WTC11 (cell line): ENCODE results near the gene MRPS23.

ENCODE experiments used
- CBFB ChIP-seq: sonication (generic); formaldehyde crosslinking; IDR thresholded peaks from 2 replicates; pipeline ENCODE4 v1.8.1; 2022; ENCODE audit warnings: mild to moderate bottlenecking, low read depth, missing genetic modification reagents
- CTCF ChIP-seq: fragments of 200-600 bp; IDR thresholded peaks from 2 replicates; pipeline ENCODE4 v1.8.0; 2022; ENCODE audit warnings: antibody characterized with exemption
- JUN ChIP-seq: sonication (generic); formaldehyde crosslinking; IDR thresholded peaks from 2 replicates; pipeline ENCODE4 v1.8.0; 2023; ENCODE audit warnings: mild to moderate bottlenecking, missing genetic modification reagents
- MAX ChIP-seq: sonication (generic); formaldehyde crosslinking; IDR thresholded peaks from 2 replicates; pipeline ENCODE4 v1.8.0; 2022; ENCODE audit warnings: mild to moderate bottlenecking, missing genetic modification reagents
- NFYB ChIP-seq: sonication (generic); formaldehyde crosslinking; conservative IDR thresholded peaks from 2 replicates; pipeline ENCODE4 v1.8.0; 2022; ENCODE audit warnings: low read depth, missing genetic modification reagents
- NR3C1 ChIP-seq: sonication (generic); formaldehyde crosslinking; conservative IDR thresholded peaks from 2 replicates; pipeline ENCODE4 v1.8.1; 2023; ENCODE audit warnings: low read depth, mild to moderate bottlenecking, missing genetic modification reagents
- PRDM15 ChIP-seq: sonication (generic); formaldehyde crosslinking; IDR thresholded peaks from 2 replicates; pipeline ENCODE4 v1.8.0; 2022; ENCODE audit warnings: missing genetic modification reagents
- SP1 ChIP-seq: sonication (generic); formaldehyde crosslinking; conservative IDR thresholded peaks from 2 replicates; pipeline ENCODE4 v1.8.1; 2022; ENCODE audit warnings: missing genetic modification reagents
- TEAD4 ChIP-seq: sonication (generic); formaldehyde crosslinking; IDR thresholded peaks from 2 replicates; pipeline ENCODE4 v1.8.0; 2022; ENCODE audit warnings: mild to moderate bottlenecking, missing genetic modification reagents
- ZNF396 ChIP-seq: fragments of 250-450 bp; sonication (Bioruptor Pico); IDR thresholded peaks from 2 replicates; pipeline ENCODE4 v1.8.0; 2021; ENCODE audit warnings: mild to moderate bottlenecking, moderate library complexity, borderline replicate concordance
- ZNF512 ChIP-seq: sonication (generic); formaldehyde crosslinking; IDR thresholded peaks from 2 replicates; pipeline ENCODE4 v1.8.1; 2022; ENCODE audit warnings: missing genetic modification reagents, borderline replicate concordance
- TF ChIP-seq, protein P1 (sequence below): sonication (generic); formaldehyde crosslinking; IDR thresholded peaks from 2 replicates; pipeline ENCODE4 v1.8.1; 2023; ENCODE audit warnings: mild to moderate bottlenecking, moderate library complexity, missing genetic modification reagents
- TF ChIP-seq, protein P2 (sequence below): sonication (generic); formaldehyde crosslinking; IDR thresholded peaks from 2 replicates; pipeline ENCODE4 v1.8.0; 2022; ENCODE audit warnings: mild to moderate bottlenecking, missing genetic modification reagents

DNA sequence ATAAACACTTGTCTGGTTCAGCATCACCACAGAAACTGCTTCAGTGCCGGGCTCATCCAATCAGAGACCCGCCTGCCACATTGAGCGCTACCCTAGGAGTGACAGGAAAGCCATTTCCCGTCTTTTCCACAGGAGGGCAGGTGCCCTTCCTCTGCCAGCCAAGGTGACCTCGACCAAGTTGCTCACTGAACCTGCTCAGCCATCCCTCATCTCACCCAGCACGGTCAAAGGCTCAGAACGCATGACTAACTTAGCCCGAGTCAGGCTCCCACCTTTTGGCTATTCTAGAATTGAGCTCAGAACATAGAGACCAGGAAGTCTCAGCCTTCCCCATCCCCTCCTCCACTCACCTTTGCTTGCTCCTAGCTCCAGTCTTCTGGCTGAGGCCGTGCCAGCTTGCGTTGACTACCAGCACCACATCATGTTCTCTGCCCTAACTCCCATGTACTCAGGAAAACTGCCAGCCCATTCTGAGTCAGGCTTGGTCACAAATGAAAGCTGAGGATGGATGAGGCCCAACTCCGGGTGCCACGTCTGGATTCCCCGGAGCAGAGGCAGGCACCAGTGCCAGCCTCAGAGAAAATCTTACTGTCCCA lies 15.6 kb downstream of the MRPS23 start:
- TF ChIP-seq SP1, result no peak
- no peak for TF ChIP-seq PRDM15 (CRISPR knock-in tag)
- TF ChIP-seq, protein P1, sequence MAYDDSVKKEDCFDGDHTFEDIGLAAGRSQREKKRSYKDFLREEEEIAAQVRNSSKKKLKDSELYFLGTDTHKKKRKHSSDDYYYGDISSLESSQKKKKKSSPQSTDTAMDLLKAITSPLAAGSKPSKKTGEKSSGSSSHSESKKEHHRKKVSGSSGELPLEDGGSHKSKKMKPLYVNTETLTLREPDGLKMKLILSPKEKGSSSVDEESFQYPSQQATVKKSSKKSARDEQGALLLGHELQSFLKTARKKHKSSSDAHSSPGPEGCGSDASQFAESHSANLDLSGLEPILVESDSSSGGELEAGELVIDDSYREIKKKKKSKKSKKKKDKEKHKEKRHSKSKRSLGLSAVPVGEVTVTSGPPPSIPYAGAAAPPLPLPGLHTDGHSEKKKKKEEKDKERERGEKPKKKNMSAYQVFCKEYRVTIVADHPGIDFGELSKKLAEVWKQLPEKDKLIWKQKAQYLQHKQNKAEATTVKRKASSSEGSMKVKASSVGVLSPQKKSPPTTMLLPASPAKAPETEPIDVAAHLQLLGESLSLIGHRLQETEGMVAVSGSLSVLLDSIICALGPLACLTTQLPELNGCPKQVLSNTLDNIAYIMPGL (CRISPR knock-in tag), result no peak
- TF ChIP-seq, protein P2, sequence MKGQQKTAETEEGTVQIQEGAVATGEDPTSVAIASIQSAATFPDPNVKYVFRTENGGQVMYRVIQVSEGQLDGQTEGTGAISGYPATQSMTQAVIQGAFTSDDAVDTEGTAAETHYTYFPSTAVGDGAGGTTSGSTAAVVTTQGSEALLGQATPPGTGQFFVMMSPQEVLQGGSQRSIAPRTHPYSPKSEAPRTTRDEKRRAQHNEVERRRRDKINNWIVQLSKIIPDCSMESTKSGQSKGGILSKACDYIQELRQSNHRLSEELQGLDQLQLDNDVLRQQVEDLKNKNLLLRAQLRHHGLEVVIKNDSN, result no peak
- no peak for TF ChIP-seq NFYB (CRISPR knock-in tag)
- TF ChIP-seq CTCF, result no peak
- TF ChIP-seq TEAD4, result no peak
- TF ChIP-seq CBFB, result no peak
- TF ChIP-seq ZNF512, result no peak
- no peak for TF ChIP-seq JUN
- no peak for TF ChIP-seq NR3C1 (CRISPR knock-in tag)
- TF ChIP-seq MAX, result no peak
- no peak for TF ChIP-seq ZNF396 (CRISPR knock-in tag)
